CD4-positive, alpha-beta T cell treated with Interleukin-2 at 100 ng/mL for 4 hours (primary cell): ENCODE results near the gene ZRANB2.

ENCODE experiments used
- DNase-seq: peaks from one replicate; pipeline ENCODE4 v3.0.0-alpha.2; 2020; ENCODE audit warnings: low spot score

The ZRANB2 gene

DNA sequence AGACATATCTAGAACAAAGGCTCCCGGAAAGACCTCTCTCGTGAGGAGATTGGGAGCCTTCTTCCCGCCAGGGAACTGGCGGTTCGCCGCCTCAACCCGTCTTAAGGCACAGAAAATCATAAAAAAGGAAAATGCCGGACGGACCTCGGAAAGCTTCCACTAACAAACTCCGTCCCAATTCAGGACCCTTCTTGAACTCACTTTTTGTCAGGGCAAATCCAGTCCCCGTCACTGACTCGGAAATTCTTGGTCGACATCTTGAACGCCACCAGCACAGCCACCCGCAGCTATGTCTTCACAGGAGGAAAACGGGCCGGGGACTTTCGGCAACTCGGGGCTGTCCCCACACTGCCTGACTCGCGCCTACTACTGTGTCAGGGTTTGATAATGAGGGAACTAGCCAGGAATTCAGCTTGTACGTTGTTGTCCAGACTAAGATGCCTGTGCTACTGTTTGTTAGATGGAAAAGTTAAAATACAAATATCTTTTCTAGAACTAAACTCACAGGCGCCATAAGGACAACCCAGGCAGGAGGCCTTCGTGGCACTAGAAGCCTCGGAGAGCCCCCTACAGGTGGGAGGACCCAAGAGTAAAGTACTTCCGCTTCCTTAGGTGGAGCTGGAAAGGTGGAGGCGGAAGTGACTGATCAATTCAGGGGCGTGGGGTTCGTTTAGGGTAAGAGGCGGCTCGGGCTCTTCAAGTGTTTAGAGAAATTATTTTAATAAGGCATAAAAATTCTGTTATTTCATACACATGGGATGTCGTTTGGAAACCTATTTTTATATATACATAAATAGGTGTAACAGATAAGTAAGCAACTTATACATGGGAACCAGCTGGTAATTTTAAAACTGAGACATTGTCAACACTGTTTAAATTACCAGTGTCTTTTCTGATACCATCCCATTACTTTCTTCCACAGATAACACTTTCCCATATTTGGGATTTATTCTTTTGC, at the start of gene ZRANB2:
ZRANB2 (minus strand) TSS at position 297 of the 958 bp plus-strand sequence; CDS start at position 257, 40 bp downstream.
- peak; percentile 96 for DNase-seq

DNA sequence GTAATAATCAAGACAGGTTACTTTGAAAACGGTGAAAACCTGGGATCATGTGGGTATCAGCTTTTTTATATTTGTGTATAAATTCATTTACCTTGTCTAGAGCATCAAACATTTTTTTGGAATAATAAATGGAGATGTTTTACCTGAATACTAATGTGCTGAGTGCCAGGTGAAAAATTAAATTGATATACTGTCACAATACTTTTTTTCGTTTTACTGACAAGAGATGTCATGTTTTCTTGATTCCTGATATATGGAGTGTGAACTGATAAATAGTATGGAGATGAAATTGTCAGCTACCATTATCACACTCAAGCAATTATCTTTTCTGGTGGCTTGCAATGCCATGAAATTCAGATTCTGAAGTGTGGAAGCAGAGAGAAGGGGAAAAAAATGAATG, 47.2 kb upstream of the ZRANB2 start:
- no peak for DNase-seq

- DNase-seq = no peak
Observed at GRCh38 chr1:71118086-71118485, 37.3 kb upstream of the ZRANB2 start.

GRCh38 chr1:71116729-71117128, 35.9 kb upstream of the ZRANB2 start:
- no peak for DNase-seq

GRCh38 chr1:71106658-71107322, 26.0 kb upstream of the ZRANB2 start:
- no peak for DNase-seq

GRCh38 chr1:71104417-71104816, 23.6 kb upstream of the ZRANB2 start:
- DNase-seq = no peak

DNA sequence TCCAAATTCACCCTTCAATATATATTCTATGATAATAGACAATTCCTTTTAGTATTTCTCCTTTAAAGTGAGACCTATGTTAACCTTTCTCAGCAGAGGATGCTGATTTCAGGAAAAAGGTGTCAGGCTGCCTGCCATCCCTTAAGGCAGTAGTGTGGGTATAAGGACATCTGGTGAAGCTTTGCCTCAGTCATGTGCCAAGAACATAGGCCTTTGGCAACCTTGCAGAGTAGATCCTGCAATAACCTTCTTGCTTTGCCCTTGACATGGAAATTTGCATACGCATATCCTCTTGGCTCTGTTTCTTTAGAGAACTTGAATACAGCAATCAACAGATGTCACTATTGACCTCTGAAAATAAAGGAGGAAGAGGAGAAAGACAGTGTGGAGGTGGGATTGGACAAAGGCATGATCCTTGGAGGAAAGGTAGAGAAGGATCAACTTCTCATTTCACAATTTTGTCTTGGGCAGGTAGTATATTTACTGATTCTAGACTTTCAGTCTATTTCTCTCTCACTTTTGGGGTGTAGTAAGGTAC, 21.1 kb upstream of the ZRANB2 start:
- no peak for DNase-seq

DNA sequence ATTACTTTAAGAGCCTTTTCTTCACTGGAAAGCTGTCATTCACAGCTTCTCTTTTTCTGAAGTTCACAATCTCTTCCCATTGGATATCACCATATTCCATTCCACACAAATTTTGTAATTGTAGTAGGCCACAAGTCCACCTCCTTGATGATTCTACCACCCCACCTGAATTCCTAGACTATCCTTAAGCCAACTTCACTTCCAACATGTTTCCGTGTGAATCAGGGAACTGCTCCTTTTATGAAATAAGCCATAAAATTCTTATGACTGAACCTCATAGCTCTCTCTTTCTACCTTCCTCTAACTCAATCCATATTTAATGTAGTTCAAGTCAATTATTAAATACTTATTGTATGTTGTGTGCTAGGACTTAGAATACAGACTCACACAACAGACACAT, 16.6 kb upstream of the ZRANB2 start:
- DNase-seq = no peak

DNA sequence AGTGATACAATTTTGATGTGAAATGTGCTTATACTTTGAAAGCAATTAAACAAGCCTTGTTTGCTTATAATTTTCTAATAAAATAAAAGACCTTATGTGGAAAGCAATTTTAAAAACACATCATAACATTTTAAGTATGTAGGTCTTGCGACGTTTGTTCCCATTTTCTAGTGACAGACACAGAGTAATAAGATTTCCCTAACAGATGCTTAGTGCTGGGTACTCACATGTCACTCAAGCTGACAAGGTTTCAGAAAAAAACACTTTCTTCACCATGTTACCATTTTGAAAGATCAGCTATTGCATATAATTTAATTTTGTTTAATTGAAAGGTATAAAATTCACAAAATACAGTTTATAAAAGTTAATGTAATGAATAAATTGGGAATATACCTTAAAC, 14.1 kb upstream of the ZRANB2 start:
- no peak for DNase-seq

- no peak for DNase-seq
Observed at GRCh38 chr1:71093938-71094337, 13.1 kb upstream of the ZRANB2 start.

GRCh38 chr1:71089536-71090270, 8.9 kb upstream of the ZRANB2 start:
- DNase-seq = no peak

DNA sequence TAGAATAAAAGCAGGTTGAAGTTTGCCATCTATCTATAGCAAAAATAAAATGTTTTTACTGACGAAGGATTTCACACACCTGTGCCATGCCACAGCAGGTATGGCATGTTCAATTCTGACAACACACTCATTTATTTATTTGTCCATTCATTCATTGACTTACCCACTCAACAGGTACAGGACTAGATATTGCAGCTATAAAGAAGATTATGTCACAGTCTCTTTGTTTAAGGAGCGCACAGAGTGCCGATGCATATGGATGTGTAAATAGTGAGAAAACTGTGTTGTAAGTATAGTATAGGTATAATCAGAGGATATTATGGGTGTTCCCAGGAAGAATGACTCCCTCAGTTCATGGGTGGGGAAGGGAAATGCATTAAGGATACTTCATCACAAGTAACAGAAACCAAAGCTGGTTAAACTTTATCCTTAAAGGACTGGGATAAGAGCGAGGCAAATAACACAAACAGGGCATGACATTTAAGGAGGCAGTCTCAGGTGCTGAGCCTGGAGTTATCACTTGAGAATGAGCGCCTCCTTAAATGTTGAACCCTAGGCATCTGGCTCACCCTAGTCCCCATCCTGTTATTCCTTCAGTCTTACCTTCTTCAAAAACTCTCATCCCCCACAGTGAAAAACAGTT, 7.9 kb upstream of the ZRANB2 start:
- DNase-seq = no peak

DNA sequence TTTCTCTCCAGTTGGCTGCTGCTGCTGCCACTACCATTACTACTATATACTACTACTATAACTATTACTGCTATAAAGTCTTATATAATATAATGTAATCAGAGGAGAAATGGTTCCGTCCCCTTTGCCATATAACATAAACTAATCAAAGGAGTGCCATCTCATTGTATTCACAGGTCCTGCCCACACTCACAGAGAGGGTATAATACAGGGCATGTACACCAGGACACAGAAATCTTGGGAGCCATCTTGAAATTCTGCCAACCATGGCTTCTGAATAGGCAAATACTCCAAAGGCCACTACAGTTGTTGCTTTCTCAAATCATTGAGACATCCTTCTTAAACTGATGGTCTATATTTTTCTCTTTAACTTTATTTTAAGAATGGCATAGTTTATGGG, 6.9 kb upstream of the ZRANB2 start:
- no peak for DNase-seq

GRCh38 chr1:71087060-71087459, 6.2 kb upstream of the ZRANB2 start:
- DNase-seq = no peak

GRCh38 chr1:71086331-71086730, 5.5 kb upstream of the ZRANB2 start:
- DNase-seq = no peak

DNA sequence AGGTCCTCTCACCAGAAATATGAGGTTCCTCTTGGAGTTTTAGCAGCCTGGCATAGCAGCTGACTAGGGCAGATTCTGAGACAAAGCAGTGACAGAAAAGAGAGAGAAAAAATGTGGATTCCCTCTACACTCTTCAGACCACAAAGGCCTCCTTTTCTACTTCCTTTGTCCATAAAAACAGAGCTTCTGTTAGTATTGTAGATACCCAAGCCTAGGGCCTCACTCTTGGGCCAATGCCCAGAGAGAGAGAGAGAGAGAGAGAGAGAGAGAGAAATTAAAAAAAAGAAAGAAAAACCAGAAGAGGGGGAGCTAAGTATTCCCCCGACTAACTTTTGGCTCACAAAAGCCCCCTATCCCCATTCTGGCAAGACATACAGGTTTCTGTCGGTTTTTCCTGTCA, 2.4 kb upstream of the ZRANB2 start:
- DNase-seq = no peak

DNA sequence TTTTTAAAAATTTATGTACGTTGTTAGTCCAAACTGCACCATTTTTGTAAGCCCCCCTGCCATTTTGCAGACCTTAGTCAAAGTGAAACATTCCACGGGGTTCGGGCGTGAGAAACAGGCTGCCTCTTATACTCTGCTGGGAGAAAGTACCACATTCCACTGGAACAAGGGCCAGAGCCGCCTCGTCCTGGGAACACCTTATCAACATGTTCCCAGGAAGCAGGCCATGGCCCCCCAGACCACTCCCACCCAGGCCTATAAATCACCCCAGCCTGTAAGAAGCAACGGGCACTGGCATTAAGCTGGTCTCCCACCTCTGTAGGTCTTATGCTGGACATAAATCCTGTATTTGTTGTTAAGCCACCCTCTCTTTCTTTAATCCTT, 854 bp upstream of the ZRANB2 start:
- DNase-seq = no peak

DNA sequence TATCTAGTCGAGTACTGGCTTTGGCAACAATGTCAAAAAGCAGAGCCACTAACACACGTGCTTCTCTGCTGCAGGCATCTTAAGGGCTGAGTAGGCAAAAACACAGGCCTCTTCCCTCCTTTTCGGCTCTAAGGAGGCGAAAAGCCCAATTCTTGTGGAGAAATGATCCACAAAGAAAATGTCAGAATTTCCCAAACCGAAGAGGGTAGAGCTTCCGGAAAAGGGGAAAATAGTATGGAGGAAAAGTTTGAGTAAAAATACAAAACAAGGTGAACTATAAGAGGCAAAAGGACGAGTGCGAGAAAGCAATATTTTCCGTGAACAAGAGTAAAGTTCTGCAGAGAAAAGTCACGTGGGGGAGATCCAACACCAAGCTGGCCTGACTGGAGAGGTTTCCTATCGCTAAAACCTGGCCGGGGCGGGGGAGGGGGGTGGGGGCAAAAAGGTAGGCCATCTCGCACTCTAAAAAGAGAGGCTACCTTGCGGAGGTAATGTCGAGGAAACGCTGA, 551 bp downstream of the ZRANB2 start:
- no peak for DNase-seq

DNA sequence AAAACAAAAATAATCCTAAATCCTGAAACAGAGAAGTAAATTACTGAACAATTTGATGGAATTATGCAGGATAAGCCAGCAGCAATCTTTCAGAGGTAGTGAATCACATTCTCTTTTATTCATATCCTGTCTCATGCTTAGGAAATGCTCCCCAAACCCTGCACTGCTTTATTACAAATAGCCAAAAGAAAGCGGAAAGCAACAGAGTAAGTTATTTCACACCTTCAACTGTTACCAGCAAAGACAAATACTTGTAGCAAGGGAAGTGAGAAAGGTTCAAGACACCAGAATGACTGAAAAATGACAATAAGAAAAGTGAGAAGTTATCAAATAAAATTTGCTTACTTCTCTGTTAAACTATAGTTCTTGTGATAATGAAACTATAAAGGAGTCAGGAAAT, 6.2 kb downstream of the ZRANB2 start:
- DNase-seq = no peak

DNA sequence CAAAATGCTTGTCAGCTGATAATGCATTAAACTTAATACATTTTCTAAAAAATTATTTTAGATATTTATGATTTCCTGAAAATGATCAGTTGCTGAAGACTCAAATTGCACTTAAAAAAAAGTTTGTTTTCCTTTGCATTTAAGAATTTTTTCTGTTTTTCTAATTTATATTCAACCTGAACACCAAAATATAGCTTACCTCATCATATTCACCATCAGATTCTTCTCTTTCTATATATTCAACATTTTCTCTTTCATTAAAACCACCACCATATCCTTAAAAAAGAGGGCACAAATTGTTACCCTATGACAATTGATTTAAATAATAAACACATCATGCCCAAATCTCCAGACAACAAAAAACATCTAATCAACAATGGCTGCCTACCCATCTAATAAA, 8.6 kb downstream of the ZRANB2 start:
- no peak for DNase-seq

- no peak for DNase-seq
Observed at GRCh38 chr1:71071720-71072119, 9.1 kb downstream of the ZRANB2 start.
